Gastroesophageal sphincter (tissue), 3 donors: Measurements from ENCODE around the gene GLCCI1.

Experiments used
- EP300 ChIP-seq: sonication (generic); formaldehyde crosslinking; IDR thresholded peaks from one replicate; pipeline ENCODE4 v1.6.1; 2017; ENCODE audit warnings: antibody characterized with exemption, mild to moderate bottlenecking
- POLR2A ChIP-seq, 2 donors: fragments of 450-650 bp; IDR thresholded peaks; one replicate each; pipeline ENCODE4 v1.6.1; 2017; ENCODE audit warnings: antibody characterized with exemption in 2 of 2, mild to moderate bottlenecking in 2 of 2, moderate library complexity in 1 of 2
- POLR2AphosphoS5 ChIP-seq: sonication (generic); formaldehyde crosslinking; IDR thresholded peaks from one replicate; pipeline ENCODE4 v1.6.1; 2017; ENCODE audit warnings: antibody characterized with exemption
- TF ChIP-seq, protein P1 (sequence below), 4 experiments: fragments of 200-600 bp in 2 of 4; fragments of 450-650 bp in 2 of 4; sonication (generic) in 1 of 4; IDR thresholded peaks; one replicate each; pipeline ENCODE4 v1.5.1; 2017 to 2019; ENCODE audit warnings: antibody characterized with exemption in 4 of 4, mild to moderate bottlenecking in 2 of 4, moderate library complexity in 2 of 4

DNA sequence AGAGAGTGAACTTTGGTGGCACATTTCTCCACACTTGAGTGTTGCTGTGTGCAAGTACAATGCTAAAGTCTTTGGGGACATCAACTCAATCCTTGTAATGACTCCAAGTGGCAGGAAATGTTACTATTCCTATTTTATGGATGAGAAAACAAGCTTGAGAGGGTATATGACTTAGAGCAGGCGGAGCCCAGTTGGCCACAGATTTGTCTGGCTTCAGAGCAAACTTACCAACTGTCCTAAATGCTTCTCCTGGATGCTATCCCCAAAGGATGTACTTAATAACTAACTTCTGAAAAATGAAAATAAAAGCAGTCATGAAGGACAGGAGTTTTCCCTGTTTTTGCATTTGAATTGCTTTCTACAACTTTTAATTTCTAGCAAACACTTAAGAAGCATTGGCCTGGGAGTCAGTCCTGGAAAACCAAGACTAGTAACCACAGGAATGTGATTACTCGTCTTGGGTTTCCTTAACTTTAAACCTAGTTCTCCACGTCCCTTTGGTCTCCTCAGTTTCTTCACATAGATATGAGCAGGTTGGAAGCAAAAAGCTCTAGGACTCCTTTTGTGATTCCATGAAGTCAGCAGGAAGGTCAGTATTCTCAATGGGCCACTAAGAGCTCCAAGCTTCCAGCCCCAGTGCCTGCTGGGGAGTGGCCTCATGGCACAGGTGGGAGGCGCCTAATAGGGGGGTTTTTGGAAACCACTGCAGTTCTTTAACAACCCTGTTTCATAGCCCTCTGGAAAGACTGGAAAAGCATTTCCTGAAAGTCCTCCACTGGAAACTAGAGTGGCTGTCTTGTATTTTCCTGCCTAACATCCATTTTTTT is 140.8 kb downstream of the GLCCI1 start:
- TF ChIP-seq POLR2AphosphoS5: no peak
- TF ChIP-seq, protein P1, sequence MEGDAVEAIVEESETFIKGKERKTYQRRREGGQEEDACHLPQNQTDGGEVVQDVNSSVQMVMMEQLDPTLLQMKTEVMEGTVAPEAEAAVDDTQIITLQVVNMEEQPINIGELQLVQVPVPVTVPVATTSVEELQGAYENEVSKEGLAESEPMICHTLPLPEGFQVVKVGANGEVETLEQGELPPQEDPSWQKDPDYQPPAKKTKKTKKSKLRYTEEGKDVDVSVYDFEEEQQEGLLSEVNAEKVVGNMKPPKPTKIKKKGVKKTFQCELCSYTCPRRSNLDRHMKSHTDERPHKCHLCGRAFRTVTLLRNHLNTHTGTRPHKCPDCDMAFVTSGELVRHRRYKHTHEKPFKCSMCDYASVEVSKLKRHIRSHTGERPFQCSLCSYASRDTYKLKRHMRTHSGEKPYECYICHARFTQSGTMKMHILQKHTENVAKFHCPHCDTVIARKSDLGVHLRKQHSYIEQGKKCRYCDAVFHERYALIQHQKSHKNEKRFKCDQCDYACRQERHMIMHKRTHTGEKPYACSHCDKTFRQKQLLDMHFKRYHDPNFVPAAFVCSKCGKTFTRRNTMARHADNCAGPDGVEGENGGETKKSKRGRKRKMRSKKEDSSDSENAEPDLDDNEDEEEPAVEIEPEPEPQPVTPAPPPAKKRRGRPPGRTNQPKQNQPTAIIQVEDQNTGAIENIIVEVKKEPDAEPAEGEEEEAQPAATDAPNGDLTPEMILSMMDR (IDR thresholded peaks at IDR 0.05): no peak
- no peak for TF ChIP-seq EP300
- no peak for TF ChIP-seq POLR2A (IDR thresholded peaks at IDR 0.05)
